Coronary artery (tissue), 2 donors: ENCODE results near the gene C2orf66.

Source experiments
- DNase-seq: peaks from one replicate; pipeline ENCODE4 v3.0.0-alpha.2; 2017; ENCODE audit warnings: low spot score
- H3K27ac ChIP-seq, 2 donors: fragments of 200-600 bp; sonication (generic); one replicate each; pipeline ENCODE4 v1.5.1; 2016 to 2019
- H3K4me3 ChIP-seq: fragments of 200-600 bp; sonication (generic); 2 replicates; pipeline ENCODE4 v1.5.1; 2016; ENCODE audit warnings: mild to moderate bottlenecking, moderate library complexity
- TF ChIP-seq, protein P1 (sequence below): fragments of 200-600 bp; sonication (generic); IDR thresholded peaks from one replicate; pipeline ENCODE4 v1.5.1; 2019; ENCODE audit warnings: antibody characterized with exemption

C2orf66 gene

DNA sequence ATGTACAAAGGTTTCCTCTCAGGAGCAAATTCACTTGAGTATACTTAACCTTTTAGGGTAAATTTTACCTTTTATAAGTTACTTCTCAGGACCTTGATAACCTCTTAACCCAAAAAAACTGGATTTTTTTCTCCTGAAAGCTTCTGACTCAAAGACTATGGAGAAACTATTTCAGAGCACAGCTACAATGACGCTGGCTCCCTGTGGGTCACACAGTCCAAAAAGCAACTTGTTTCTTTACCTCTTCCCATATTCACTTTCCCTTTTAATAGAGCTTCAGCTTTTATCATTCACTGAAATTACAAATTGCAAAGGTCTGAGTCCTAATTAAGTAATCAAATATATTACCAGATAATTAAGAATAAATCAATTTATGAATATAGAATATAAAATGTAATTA is 42.1 kb downstream of the C2orf66 start:
- H3K4me3 ChIP-seq: no peak overlapping the region
- H3K27ac ChIP-seq: no peak overlapping the region
- TF ChIP-seq, protein P1, sequence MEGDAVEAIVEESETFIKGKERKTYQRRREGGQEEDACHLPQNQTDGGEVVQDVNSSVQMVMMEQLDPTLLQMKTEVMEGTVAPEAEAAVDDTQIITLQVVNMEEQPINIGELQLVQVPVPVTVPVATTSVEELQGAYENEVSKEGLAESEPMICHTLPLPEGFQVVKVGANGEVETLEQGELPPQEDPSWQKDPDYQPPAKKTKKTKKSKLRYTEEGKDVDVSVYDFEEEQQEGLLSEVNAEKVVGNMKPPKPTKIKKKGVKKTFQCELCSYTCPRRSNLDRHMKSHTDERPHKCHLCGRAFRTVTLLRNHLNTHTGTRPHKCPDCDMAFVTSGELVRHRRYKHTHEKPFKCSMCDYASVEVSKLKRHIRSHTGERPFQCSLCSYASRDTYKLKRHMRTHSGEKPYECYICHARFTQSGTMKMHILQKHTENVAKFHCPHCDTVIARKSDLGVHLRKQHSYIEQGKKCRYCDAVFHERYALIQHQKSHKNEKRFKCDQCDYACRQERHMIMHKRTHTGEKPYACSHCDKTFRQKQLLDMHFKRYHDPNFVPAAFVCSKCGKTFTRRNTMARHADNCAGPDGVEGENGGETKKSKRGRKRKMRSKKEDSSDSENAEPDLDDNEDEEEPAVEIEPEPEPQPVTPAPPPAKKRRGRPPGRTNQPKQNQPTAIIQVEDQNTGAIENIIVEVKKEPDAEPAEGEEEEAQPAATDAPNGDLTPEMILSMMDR: no peak
- no peak for DNase-seq

- Histone ChIP-seq H3K4me3 (no peak overlapping the region), H3K27ac (no peak overlapping the region)
- TF ChIP-seq, protein P1: no peak
- DNase-seq: no peak
These were observed 49.8 kb downstream of the C2orf66 start for GRCh38 chr2:196759378-196759706.

DNA sequence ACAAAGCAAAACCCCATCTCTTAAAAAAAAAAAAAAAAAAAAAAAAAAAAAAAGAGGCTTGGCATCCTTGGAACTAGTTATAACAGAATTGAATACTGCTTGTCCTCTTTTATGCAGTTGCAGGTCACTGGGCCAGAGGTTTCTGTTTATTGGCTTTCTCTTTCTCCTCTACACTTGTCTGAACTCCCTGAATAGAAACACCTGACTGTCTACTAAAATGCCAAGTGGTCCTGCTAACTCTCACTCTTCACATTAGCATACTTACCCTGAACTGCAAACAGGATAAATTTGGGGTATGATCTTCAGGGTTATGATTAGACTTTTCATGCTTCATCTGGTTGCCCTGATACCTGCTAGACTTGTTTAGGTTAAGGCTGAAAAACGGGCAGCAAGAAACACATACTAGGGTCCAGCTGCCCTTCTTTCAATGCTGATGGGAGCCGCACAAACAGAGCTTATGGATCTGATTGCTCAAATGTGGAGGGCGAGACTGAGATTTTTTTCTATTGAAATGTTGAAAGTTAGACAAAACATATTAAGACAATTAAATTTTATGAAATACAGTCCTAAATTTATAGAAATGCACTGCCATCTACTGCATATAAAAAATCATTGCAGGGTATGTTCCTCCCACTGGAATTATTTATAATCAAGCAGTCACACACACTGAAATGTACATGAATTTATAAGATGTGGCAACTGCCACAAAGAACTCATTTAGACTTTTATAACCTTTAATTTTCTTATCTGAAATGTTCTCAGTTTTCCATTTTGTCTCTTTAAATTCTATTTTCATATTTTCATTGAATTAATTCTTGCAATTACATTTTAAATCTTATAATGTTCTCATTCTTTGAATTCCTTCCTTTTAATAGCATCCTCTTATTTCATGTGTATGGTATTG is 50.4 kb downstream of the C2orf66 start:
- TF ChIP-seq, protein P1: peak; percentile 56
- H3K27ac ChIP-seq: no peak overlapping the region
- H3K4me3 ChIP-seq: no peak overlapping the region
- DNase-seq: no peak
